Activated CD8-positive, alpha-beta memory T cell treated with anti-CD3 and anti-CD28 coated beads, Interleukin-2, amount 10 ng/mL, durations not matched to agents 7 days and 5 days (primary cell): ENCODE results near the gene CATSPERD. TPM values are rescaled to one million over a fixed set of nuclear protein-coding genes. Genes with fewer than 3 reads are reported as not detected.
"Not testable (repeated sequence)": the region's sequence is repeated elsewhere in the genome, so short reads cannot be mapped to it uniquely, and the experiment has no call there.

Experiments
- ATAC-seq: fragments of 150-1000 bp; cut with Tn5 transposase; one replicate; pipeline ENCODE4 v1.10.0; 2021; ENCODE audit warnings: moderate library complexity
- CTCF ChIA-PET: fragments of 350-600 bp; sonication (Branson Sonifier 250); formaldehyde crosslinking; loops from one replicate; lab custom pipeline; 2021; ENCODE audit warnings: antibody characterized with exemption; lab: Charles Lee
- DNase-seq: peaks from one replicate; pipeline ENCODE4 v3.0.0-alpha.2; 2020
- H3K27ac Mint-ChIP-seq: one replicate; pipeline ENCODE4 v1.8.0; 2021; ENCODE audit warnings: mild to moderate bottlenecking, mixed read lengths
- H3K27me3 Mint-ChIP-seq: one replicate; pipeline ENCODE4 v1.8.0; 2021; ENCODE audit warnings: mixed read lengths
- H3K36me3 Mint-ChIP-seq: one replicate; pipeline ENCODE4 v1.8.0; 2021; ENCODE audit warnings: mild to moderate bottlenecking, mixed read lengths
- H3K4me1 Mint-ChIP-seq: one replicate; pipeline ENCODE4 v1.8.0; 2021; ENCODE audit warnings: mixed read lengths
- H3K4me3 Mint-ChIP-seq: one replicate; pipeline ENCODE4 v1.8.0; 2021; ENCODE audit warnings: mild to moderate bottlenecking, moderate library complexity, mixed read lengths
- H3K9me3 Mint-ChIP-seq: one replicate; pipeline ENCODE4 v1.8.0; 2022; ENCODE audit warnings: low read depth, mixed read lengths
- total RNA-seq, 2 experiments: library from RNA; stranded (reverse); gene quantifications; one replicate each; pipeline ENCODE4 v1.2.3, GENCODE V29; 2021

CATSPERD gene
- total RNA-seq, 2 experiments from 2014 or later, result not detected

GRCh38 chr19:5744999-5745398 is 24.6 kb downstream of the CATSPERD start:
- H3K27me3 Mint-ChIP-seq, H3K27ac Mint-ChIP-seq, DNase-seq, CTCF ChIA-PET, H3K4me3 Mint-ChIP-seq, H3K36me3 Mint-ChIP-seq, ATAC-seq, H3K9me3 Mint-ChIP-seq, H3K4me1 Mint-ChIP-seq: not testable (repeated sequence)

GRCh38 chr19:5748920-5749319 is 28.5 kb downstream of the CATSPERD start:
- not testable (repeated sequence) for ATAC-seq, H3K27me3 Mint-ChIP-seq, H3K9me3 Mint-ChIP-seq, H3K36me3 Mint-ChIP-seq, DNase-seq, H3K4me3 Mint-ChIP-seq, H3K4me1 Mint-ChIP-seq, H3K27ac Mint-ChIP-seq
- CTCF ChIA-PET, result interaction anchor here (1.1 to 1.3 kb wide), 2 partner anchors 20 to 55 kb away, joined by 3 read pairs; no protein-coding TSS in a partner anchor

GRCh38 chr19:5749505-5749904 is 29.1 kb downstream of the CATSPERD start:
- Mint-ChIP-seq H3K4me1 (no peaks in the 10 kb centered on the region), H3K4me3 (no peak overlapping the region), H3K36me3 (no peaks in the 10 kb centered on the region), H3K27ac (no peak overlapping the region), H3K27me3 (peaks cover 7% of the 10 kb centered on the region), H3K9me3 (no peaks in the 10 kb centered on the region)
- DNase-seq, result no peak
- CTCF ChIA-PET, result interaction anchor here (0.6 to 1.3 kb wide), 3 partner anchors 12 to 55 kb away, joined by 3 read pairs; no protein-coding TSS in a partner anchor
- no peak for ATAC-seq

GRCh38 chr19:5751709-5752108 is 31.3 kb downstream of the CATSPERD start:
- DNase-seq (no peak), ATAC-seq (no peak)
- Mint-ChIP-seq H3K27me3 (peaks cover 4% of the 10 kb centered on the region), H3K9me3 (no peaks in the 10 kb centered on the region), H3K4me1 (no peaks in the 10 kb centered on the region), H3K4me3 (no peak overlapping the region), H3K27ac (no peak overlapping the region), H3K36me3 (no peaks in the 10 kb centered on the region)
- CTCF ChIA-PET, result no interaction called here

- H3K4me3 Mint-ChIP-seq, result no peak overlapping the region
- H3K36me3 Mint-ChIP-seq, result no peaks in the 10 kb centered on the region
- CTCF ChIA-PET, result interaction anchor here (0.7 kb wide), 1 partner anchor 41 kb away, joined by 4 read pairs; no protein-coding TSS in a partner anchor
- ATAC-seq (no peak), DNase-seq (no peak)
- H3K4me1 Mint-ChIP-seq, result no peaks in the 10 kb centered on the region
- H3K27ac Mint-ChIP-seq, result no peak overlapping the region
- peaks cover 2% of the 10 kb centered on the region for H3K27me3 Mint-ChIP-seq
- no peaks in the 10 kb centered on the region for H3K9me3 Mint-ChIP-seq
These were observed 33.3 kb downstream of the CATSPERD start for GRCh38 chr19:5753743-5754142.

GRCh38 chr19:5762608-5763217 is 42.3 kb downstream of the CATSPERD start:
- H3K27ac Mint-ChIP-seq, result no peak overlapping the region
- H3K4me3 Mint-ChIP-seq, result no peak overlapping the region
- DNase-seq, result no peak
- CTCF ChIA-PET, result no interaction called here
- peaks cover 5% of the 10 kb centered on the region for H3K9me3 Mint-ChIP-seq
- H3K4me1 Mint-ChIP-seq, result no peaks in the 10 kb centered on the region
- H3K27me3 Mint-ChIP-seq, result no peaks in the 10 kb centered on the region
- no peaks in the 10 kb centered on the region for H3K36me3 Mint-ChIP-seq
- ATAC-seq, result no peak

GRCh38 chr19:5765220-5765619 is 44.8 kb downstream of the CATSPERD start:
- DNase-seq (no peak), ATAC-seq (no peak)
- H3K36me3 Mint-ChIP-seq, result no peaks in the 10 kb centered on the region
- peaks cover 5% of the 10 kb centered on the region for H3K9me3 Mint-ChIP-seq
- no peaks in the 10 kb centered on the region for H3K4me1 Mint-ChIP-seq
- H3K4me3 Mint-ChIP-seq, result no peak overlapping the region
- no peak overlapping the region for H3K27ac Mint-ChIP-seq
- CTCF ChIA-PET, result no interaction called here
- no peaks in the 10 kb centered on the region for H3K27me3 Mint-ChIP-seq

- Mint-ChIP-seq H3K27ac (no peak overlapping the region), H3K36me3 (no peaks in the 10 kb centered on the region), H3K9me3 (no peaks in the 10 kb centered on the region), H3K4me1 (no peaks in the 10 kb centered on the region), H3K27me3 (no peaks in the 10 kb centered on the region), H3K4me3 (no peak overlapping the region)
- ATAC-seq (no peak), DNase-seq (no peak)
- CTCF ChIA-PET, result no interaction called here
These were observed 47.5 kb downstream of the CATSPERD start for GRCh38 chr19:5767949-5768348.

- CTCF ChIA-PET, result interaction anchor here (0.9 kb wide), 2 partner anchors 22 to 32 kb away, joined by 3 read pairs; no protein-coding TSS in a partner anchor
- H3K4me3 Mint-ChIP-seq, result no peak overlapping the region
- no peaks in the 10 kb centered on the region for H3K36me3 Mint-ChIP-seq
- no peaks in the 10 kb centered on the region for H3K9me3 Mint-ChIP-seq
- no peaks in the 10 kb centered on the region for H3K27me3 Mint-ChIP-seq
- no peak overlapping the region for H3K27ac Mint-ChIP-seq
- no peaks in the 10 kb centered on the region for H3K4me1 Mint-ChIP-seq
- ATAC-seq, result no peak
- DNase-seq, result no peak
These were observed 52.0 kb downstream of the CATSPERD start for GRCh38 chr19:5772416-5772815.

GRCh38 chr19:5773276-5773675 is 52.8 kb downstream of the CATSPERD start:
- ATAC-seq (no peak), DNase-seq (no peak)
- no peak overlapping the region for H3K4me3 Mint-ChIP-seq
- no peaks in the 10 kb centered on the region for H3K27me3 Mint-ChIP-seq
- H3K36me3 Mint-ChIP-seq, result no peaks in the 10 kb centered on the region
- no peaks in the 10 kb centered on the region for H3K9me3 Mint-ChIP-seq
- CTCF ChIA-PET, result interaction anchor here (0.9 kb wide), 1 partner anchor 31 kb away, joined by 3 read pairs; no protein-coding TSS in a partner anchor
- no peak overlapping the region for H3K27ac Mint-ChIP-seq
- H3K4me1 Mint-ChIP-seq, result no peaks in the 10 kb centered on the region

GRCh38 chr19:5774921-5775320 is 54.5 kb downstream of the CATSPERD start:
- no peaks in the 10 kb centered on the region for H3K36me3 Mint-ChIP-seq
- ATAC-seq (no peak), DNase-seq (no peak)
- no peaks in the 10 kb centered on the region for H3K9me3 Mint-ChIP-seq
- no peaks in the 10 kb centered on the region for H3K4me1 Mint-ChIP-seq
- no peaks in the 10 kb centered on the region for H3K27me3 Mint-ChIP-seq
- H3K4me3 Mint-ChIP-seq, result no peak overlapping the region
- CTCF ChIA-PET, result no interaction called here
- H3K27ac Mint-ChIP-seq, result no peak overlapping the region

GRCh38 chr19:5775668-5776309 is 55.4 kb downstream of the CATSPERD start:
- ATAC-seq (no peak), DNase-seq (no peak)
- CTCF ChIA-PET, result no interaction called here
- no peaks in the 10 kb centered on the region for H3K9me3 Mint-ChIP-seq
- no peak overlapping the region for H3K4me3 Mint-ChIP-seq
- H3K27me3 Mint-ChIP-seq, result no peaks in the 10 kb centered on the region
- no peaks in the 10 kb centered on the region for H3K4me1 Mint-ChIP-seq
- no peak overlapping the region for H3K27ac Mint-ChIP-seq
- no peaks in the 10 kb centered on the region for H3K36me3 Mint-ChIP-seq

GRCh38 chr19:5778402-5778801 is 58.0 kb downstream of the CATSPERD start:
- CTCF ChIA-PET, result no interaction called here
- no peak for ATAC-seq
- no peak overlapping the region for H3K27ac Mint-ChIP-seq
- H3K27me3 Mint-ChIP-seq, result no peaks in the 10 kb centered on the region
- no peak overlapping the region for H3K4me3 Mint-ChIP-seq
- H3K36me3 Mint-ChIP-seq, result no peaks in the 10 kb centered on the region
- H3K9me3 Mint-ChIP-seq, result no peaks in the 10 kb centered on the region
- DNase-seq, result no peak
- H3K4me1 Mint-ChIP-seq, result no peaks in the 10 kb centered on the region

GRCh38 chr19:5780916-5781315 is 60.5 kb downstream of the CATSPERD start:
- ATAC-seq, H3K27ac Mint-ChIP-seq, H3K9me3 Mint-ChIP-seq, H3K4me1 Mint-ChIP-seq, DNase-seq, H3K27me3 Mint-ChIP-seq, H3K36me3 Mint-ChIP-seq, H3K4me3 Mint-ChIP-seq: not testable (repeated sequence)
- CTCF ChIA-PET, result interaction anchor here (0.8 kb wide), 1 partner anchor 23 kb away, joined by 3 read pairs; no protein-coding TSS in a partner anchor
